NCI-H446 treated with DMSO at 0.1 percent for 48 hours (cell line): ENCODE results near the gene SSNA1.

Experiments
- DNase-seq: peaks from one replicate; lab custom pipeline; 2025; lab: John Stamatoyannopoulos, UW

The SSNA1 gene

GRCh38 chr9:137221506-137222111 lies 33.1 kb downstream of the SSNA1 start:
- no peak for DNase-seq

- no peak for DNase-seq
Measured at GRCh38 chr9:137222190-137223077, 34.0 kb downstream of the SSNA1 start, which contains the start of gene RNF208. TSS of gene RNF208 (minus strand) at chr9:137222240. CDS start at chr9:137221212, 1,028 bp downstream.

GRCh38 chr9:137223078-137223970 lies 34.8 kb downstream of the SSNA1 start:
- DNase-seq = peak; percentile 89

- no peak for DNase-seq
Measured at GRCh38 chr9:137224830-137225694, 36.6 kb downstream of the SSNA1 start, which contains the start of gene CYSRT1. TSS of gene CYSRT1 (plus strand) at chr9:137225174. CDS start at chr9:137225622, 448 bp downstream.

GRCh38 chr9:137225699-137226331 lies 37.3 kb downstream of the SSNA1 start:
- no peak for DNase-seq

GRCh38 chr9:137226338-137227053 lies 38.0 kb downstream of the SSNA1 start:
- DNase-seq = no peak

GRCh38 chr9:137227054-137227852 lies 38.8 kb downstream of the SSNA1 start, which contains the start of gene RNF224:
TSS of gene RNF224 (plus strand) at chr9:137227502. CDS start at chr9:137228336, 834 bp downstream.
- no peak for DNase-seq

GRCh38 chr9:137227853-137228505 lies 39.5 kb downstream of the SSNA1 start:
- DNase-seq = no peak

GRCh38 chr9:137228506-137228967 lies 40.1 kb downstream of the SSNA1 start:
- no peak for DNase-seq

GRCh38 chr9:137228968-137229896 lies 40.8 kb downstream of the SSNA1 start:
- DNase-seq = no peak

- DNase-seq = no peak
Measured at GRCh38 chr9:137229903-137230704, 41.6 kb downstream of the SSNA1 start.

- no peak for DNase-seq
Measured at GRCh38 chr9:137230705-137231371, 42.4 kb downstream of the SSNA1 start, which contains the start of gene SLC34A3. TSS of gene SLC34A3 (plus strand) at chr9:137230901. CDS start at chr9:137231703, 802 bp downstream.

GRCh38 chr9:137231372-137232039 lies 43.0 kb downstream of the SSNA1 start:
- DNase-seq = no peak

- no peak for DNase-seq
Measured at GRCh38 chr9:137232101-137232500, 43.6 kb downstream of the SSNA1 start.

- no peak for DNase-seq
Measured at GRCh38 chr9:137232510-137232909, 44.0 kb downstream of the SSNA1 start.
